VCaP (cell line): ENCODE data around the gene TRIO.
A peak's percentile ranks its signal among the peaks of the same experiment; 100 is the strongest.

Experiments
- H3K27ac ChIP-seq: fragments of 450-650 bp; 2 replicates; pipeline ENCODE4 v1.5.1; 2017
- TF ChIP-seq, protein P1 (sequence below): fragments of 450-650 bp; conservative IDR thresholded peaks from 2 replicates; pipeline ENCODE4 v1.5.1; 2017; ENCODE audit warnings: mild to moderate bottlenecking, moderate library complexity

The TRIO gene

GRCh38 chr5:14125262-14125661, 17.9 kb upstream of the TRIO start:
- H3K27ac ChIP-seq: no peak overlapping the region
- TF ChIP-seq, protein P1, sequence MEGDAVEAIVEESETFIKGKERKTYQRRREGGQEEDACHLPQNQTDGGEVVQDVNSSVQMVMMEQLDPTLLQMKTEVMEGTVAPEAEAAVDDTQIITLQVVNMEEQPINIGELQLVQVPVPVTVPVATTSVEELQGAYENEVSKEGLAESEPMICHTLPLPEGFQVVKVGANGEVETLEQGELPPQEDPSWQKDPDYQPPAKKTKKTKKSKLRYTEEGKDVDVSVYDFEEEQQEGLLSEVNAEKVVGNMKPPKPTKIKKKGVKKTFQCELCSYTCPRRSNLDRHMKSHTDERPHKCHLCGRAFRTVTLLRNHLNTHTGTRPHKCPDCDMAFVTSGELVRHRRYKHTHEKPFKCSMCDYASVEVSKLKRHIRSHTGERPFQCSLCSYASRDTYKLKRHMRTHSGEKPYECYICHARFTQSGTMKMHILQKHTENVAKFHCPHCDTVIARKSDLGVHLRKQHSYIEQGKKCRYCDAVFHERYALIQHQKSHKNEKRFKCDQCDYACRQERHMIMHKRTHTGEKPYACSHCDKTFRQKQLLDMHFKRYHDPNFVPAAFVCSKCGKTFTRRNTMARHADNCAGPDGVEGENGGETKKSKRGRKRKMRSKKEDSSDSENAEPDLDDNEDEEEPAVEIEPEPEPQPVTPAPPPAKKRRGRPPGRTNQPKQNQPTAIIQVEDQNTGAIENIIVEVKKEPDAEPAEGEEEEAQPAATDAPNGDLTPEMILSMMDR: no peak

- TF ChIP-seq, protein P1: no peak
- no peak overlapping the region for H3K27ac ChIP-seq
These were observed 15.6 kb upstream of the TRIO start for GRCh38 chr5:14127587-14127986.

- no peak overlapping the region for H3K27ac ChIP-seq
- TF ChIP-seq, protein P1: no peak
These were observed 15.1 kb upstream of the TRIO start for GRCh38 chr5:14128079-14128478.

DNA sequence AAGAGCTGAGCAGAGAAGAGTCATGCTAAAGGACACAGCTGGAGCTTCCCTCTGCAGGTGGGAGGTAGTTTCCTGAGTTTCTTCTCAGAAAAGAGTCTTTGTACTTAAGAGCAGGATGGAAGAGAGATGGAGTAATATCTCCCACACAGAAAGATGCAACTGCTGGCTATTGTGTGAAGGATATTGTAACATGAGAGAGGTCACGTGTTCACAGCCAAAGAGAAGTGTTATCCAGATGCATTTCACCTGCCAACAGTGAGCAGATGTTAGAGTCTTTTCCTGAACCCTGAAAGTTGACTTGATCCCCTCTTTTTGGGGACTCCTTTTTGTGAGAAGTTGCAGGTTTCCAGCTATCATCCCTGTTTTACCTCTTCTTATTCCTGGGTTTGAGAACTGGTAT, 14.0 kb upstream of the TRIO start:
- TF ChIP-seq, protein P1: no peak

DNA sequence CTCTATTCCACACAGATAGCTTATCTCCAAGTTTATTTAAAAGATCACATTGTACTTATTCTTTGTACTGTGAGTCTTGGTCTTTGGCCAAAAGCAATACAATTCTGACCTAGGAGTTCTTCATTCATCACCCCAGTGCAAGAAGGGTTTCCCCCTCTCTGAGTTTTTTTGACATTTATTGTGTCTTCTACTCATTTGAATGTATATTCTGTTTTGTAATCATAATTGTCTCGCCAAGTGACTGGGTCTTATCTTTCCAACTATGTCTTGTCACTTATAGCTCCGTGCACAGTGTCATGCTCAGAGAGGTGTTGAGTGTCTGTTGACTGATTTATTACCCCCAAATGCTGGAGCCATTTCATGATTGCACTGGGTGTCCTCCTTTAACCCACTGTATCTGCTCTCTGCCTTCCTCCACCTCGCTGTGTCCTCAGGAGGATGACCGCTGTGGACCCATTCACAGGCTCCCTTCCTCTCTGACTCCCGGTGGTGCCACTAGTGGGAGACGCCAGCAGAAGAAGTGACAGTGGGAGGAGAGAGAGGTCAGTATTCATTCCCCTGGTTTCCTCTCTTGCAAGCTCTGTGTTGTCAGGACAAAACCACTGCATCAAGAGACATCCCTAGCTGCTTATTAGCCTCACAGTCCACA, 11.2 kb upstream of the TRIO start:
- peak overlapping the region; percentile 82 for H3K27ac ChIP-seq
- TF ChIP-seq, protein P1: no peak; the same call in 1 of the 2 replicates

More for the DNA sequence above, 14.0 kb upstream of the TRIO start:
- H3K27ac ChIP-seq: no peak overlapping the region

- TF ChIP-seq, protein P1: no peak
- H3K27ac ChIP-seq: peak overlapping the region; percentile 82
These were observed 9.7 kb upstream of the TRIO start for GRCh38 chr5:14133394-14133793.

GRCh38 chr5:14134083-14134482, 9.1 kb upstream of the TRIO start:
- TF ChIP-seq, protein P1: no peak
- peak overlapping the region; percentile 82 for H3K27ac ChIP-seq
